IMR-90 (cell line): ENCODE data around the gene RFX4.

Experiments
- BHLHE40 ChIP-seq: fragments of 150-350 bp; IDR thresholded peaks from 2 replicates; pipeline ENCODE4 v1.6.1; 2016; ENCODE audit warnings: mild to moderate bottlenecking, low read depth, low read length
- CEBPB ChIP-seq: IDR thresholded peaks from 2 replicates; pipeline ENCODE4 v1.6.1; 2012; ENCODE audit warnings: low read depth, low read length, improper control_type of control experiment
- MAZ ChIP-seq: IDR thresholded peaks from 2 replicates; pipeline ENCODE4 v1.6.1; 2012; ENCODE audit warnings: low read depth, mild to moderate bottlenecking, low read length, improper control_type of control experiment, moderate library complexity, borderline replicate concordance
- NFE2L2 ChIP-seq: fragments of 150-350 bp; IDR thresholded peaks from 2 replicates; pipeline ENCODE4 v1.6.1; 2016; ENCODE audit warnings: low read depth, mild to moderate bottlenecking, low read length
- POLR2A ChIP-seq: IDR thresholded peaks from 2 replicates; pipeline ENCODE4 v1.6.1; 2012; ENCODE audit warnings: mild to moderate bottlenecking, low read depth, low read length
- RAD21 ChIP-seq: IDR thresholded peaks from 2 replicates; pipeline ENCODE4 v1.6.1; 2012; ENCODE audit warnings: low read length, improper control_type of control experiment
- RCOR1 ChIP-seq: IDR thresholded peaks from 2 replicates; pipeline ENCODE4 v1.6.1; 2012; ENCODE audit warnings: mild to moderate bottlenecking, low read length, improper control_type of control experiment; ENCODE audit not compliant: insufficient replicate concordance
- RFX5 ChIP-seq: IDR thresholded peaks from 2 replicates; pipeline ENCODE4 v1.8.0; 2012; ENCODE audit warnings: low read depth, mild to moderate bottlenecking, low read length, moderate library complexity
- SMC3 ChIP-seq: fragments of 150-350 bp; IDR thresholded peaks from 2 replicates; pipeline ENCODE4 v1.6.1; 2016; ENCODE audit warnings: low read depth, mild to moderate bottlenecking, antibody characterized with exemption, low read length, moderate library complexity
- TF ChIP-seq, protein P1 (sequence below): conservative IDR thresholded peaks from 2 replicates; pipeline ENCODE4 v1.5.1; 2012; ENCODE audit warnings: mild to moderate bottlenecking, low read depth, low read length, improper control_type of control experiment
- TF ChIP-seq, protein P2 (sequence below): fragments of 150-350 bp; IDR thresholded peaks from 2 replicates; pipeline ENCODE4 v1.6.1; 2016; ENCODE audit warnings: low read depth, mild to moderate bottlenecking, low read length, moderate library complexity, borderline replicate concordance

DNA sequence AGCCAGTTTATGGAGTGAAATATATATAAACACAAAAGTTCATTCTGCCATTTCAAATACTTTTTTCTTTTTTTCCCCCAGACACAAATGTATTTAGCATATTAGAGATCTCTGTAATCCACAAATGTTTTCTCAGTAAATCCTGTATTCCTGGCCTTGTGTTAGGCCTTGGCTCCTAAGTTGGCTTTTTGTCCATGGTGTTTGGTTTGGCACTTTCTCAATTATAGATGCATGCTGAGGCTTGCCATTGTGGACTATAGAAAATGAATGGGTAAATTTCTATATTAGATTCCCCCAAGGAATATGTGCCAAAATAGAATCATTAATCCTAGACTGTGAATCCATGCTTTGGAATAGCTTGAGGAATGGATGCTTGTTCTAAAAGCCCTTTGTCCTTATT is 208.7 kb downstream of the RFX4 start:
- TF ChIP-seq, protein P1, sequence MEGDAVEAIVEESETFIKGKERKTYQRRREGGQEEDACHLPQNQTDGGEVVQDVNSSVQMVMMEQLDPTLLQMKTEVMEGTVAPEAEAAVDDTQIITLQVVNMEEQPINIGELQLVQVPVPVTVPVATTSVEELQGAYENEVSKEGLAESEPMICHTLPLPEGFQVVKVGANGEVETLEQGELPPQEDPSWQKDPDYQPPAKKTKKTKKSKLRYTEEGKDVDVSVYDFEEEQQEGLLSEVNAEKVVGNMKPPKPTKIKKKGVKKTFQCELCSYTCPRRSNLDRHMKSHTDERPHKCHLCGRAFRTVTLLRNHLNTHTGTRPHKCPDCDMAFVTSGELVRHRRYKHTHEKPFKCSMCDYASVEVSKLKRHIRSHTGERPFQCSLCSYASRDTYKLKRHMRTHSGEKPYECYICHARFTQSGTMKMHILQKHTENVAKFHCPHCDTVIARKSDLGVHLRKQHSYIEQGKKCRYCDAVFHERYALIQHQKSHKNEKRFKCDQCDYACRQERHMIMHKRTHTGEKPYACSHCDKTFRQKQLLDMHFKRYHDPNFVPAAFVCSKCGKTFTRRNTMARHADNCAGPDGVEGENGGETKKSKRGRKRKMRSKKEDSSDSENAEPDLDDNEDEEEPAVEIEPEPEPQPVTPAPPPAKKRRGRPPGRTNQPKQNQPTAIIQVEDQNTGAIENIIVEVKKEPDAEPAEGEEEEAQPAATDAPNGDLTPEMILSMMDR = no peak
- TF ChIP-seq RCOR1 (no peak), BHLHE40 (no peak), CEBPB (no peak), POLR2A (no peak), RAD21 (no peak), MAZ (no peak), RFX5 (no peak), NFE2L2 (no peak), SMC3 (no peak)
- TF ChIP-seq, protein P2, sequence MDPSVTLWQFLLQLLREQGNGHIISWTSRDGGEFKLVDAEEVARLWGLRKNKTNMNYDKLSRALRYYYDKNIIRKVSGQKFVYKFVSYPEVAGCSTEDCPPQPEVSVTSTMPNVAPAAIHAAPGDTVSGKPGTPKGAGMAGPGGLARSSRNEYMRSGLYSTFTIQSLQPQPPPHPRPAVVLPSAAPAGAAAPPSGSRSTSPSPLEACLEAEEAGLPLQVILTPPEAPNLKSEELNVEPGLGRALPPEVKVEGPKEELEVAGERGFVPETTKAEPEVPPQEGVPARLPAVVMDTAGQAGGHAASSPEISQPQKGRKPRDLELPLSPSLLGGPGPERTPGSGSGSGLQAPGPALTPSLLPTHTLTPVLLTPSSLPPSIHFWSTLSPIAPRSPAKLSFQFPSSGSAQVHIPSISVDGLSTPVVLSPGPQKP = no peak
